GM21515 (cell line): Measurements from ENCODE around the gene DCXR.
A peak's percentile ranks its signal among the peaks of the same experiment; 100 is the strongest.

ENCODE experiments used
- ATAC-seq: cut with Tn5 transposase; IDR thresholded peaks from one replicate; pipeline ENCODE4 v1.9.1; 2021; ENCODE audit not compliant: unreplicated experiment

Gene DCXR

DNA sequence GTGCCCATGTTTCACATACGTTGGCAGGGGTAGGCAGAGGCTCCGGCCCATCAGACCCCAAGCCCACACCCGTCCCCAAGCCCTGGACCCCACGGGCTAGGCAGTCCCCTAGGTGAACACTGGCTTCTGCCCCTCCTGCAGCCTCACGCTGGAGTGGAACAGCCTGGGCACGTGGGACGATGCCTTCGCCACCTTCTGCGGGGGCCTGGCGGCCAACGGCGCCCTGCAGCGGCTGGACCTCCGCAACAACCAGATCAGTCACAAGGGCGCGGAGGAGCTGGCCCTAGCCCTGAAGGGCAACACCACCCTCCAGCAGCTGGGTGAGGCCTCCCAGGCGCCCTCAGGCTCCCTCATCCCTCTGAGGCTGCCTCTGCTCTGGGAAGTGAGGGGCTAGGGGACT is 12.6 kb downstream of the DCXR start:
- no peak for ATAC-seq

DNA sequence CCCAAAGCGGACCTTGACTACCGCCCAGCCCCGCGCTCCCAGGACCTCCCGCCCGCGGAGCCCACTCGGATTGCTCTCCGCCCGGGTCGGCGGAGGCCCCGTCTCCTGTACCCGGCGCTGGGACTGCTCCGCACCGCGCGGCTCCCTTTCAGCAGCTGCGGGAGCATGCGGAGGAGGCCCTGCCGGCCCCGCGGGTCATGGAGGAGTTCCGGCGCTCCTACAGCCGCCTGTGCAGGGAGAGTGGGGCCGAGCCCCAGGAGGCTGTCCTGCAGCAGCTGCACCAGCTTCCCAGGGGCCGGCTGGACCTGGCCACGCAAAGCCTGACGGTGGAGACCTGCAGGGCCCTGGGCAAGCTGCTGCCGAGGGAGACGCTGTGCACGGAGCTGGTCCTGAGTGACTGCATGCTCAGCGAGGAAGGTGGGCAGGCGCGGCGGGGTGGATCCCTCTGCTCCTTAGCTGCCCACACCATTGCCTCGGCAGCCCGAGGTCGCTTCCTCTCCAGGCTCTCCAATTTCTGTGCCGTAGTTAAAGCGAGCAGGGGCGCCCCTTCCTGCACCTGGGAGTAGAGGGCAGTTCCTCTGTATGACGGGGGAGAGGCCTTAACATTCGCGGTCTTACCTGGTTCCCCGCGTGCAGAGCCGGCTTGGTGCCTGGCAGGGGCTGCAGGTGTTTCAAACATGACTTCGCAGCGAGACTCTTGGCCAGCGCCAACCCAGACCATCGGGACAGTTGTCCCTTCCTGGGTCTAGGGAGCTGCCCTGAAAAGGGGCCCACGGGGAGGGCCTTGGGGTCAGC is 13.9 kb downstream of the DCXR start:
- peak; percentile 4 for ATAC-seq

GRCh38 chr17:82022981-82023446 is 14.5 kb downstream of the DCXR start, which contains the start of gene LRRC45:
Gene LRRC45, plus strand, starts transcription at chr17:82023305. Its CDS starts 339 bp downstream, at chr17:82023644.
- peak; percentile 77 for ATAC-seq

GRCh38 chr17:82022310-82022980 is 15.1 kb downstream of the DCXR start, which contains the start of gene CENPX:
Gene CENPX, minus strand, starts transcription at chr17:82022878. Its CDS starts 17 bp downstream, at chr17:82022861.
- ATAC-seq, result peak; percentile 15

DNA sequence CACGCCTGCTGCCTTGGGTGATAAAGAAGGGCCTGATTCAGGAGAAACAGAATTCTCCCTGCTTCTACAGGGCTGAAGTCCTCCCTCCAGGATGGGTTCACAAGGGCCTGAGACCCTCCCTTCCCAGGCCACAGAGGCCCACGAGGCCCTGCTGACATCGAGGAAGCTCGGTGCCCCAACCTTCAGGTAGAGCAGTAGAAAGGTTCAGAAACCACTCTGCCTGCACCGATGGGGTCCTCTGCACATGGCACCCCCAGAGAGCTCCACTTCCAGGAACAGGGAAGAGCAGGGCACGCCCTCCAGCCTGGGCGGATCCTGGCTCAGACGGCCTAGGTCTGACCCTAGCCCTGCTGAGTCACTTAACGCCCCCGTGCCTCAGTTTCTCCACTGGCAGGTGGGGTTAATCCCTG is 15.6 kb downstream of the DCXR start:
- ATAC-seq, result no peak

GRCh38 chr17:82021107-82021899 is 16.2 kb downstream of the DCXR start:
- ATAC-seq, result no peak

GRCh38 chr17:82020572-82021106 is 16.9 kb downstream of the DCXR start:
- ATAC-seq, result no peak

DNA sequence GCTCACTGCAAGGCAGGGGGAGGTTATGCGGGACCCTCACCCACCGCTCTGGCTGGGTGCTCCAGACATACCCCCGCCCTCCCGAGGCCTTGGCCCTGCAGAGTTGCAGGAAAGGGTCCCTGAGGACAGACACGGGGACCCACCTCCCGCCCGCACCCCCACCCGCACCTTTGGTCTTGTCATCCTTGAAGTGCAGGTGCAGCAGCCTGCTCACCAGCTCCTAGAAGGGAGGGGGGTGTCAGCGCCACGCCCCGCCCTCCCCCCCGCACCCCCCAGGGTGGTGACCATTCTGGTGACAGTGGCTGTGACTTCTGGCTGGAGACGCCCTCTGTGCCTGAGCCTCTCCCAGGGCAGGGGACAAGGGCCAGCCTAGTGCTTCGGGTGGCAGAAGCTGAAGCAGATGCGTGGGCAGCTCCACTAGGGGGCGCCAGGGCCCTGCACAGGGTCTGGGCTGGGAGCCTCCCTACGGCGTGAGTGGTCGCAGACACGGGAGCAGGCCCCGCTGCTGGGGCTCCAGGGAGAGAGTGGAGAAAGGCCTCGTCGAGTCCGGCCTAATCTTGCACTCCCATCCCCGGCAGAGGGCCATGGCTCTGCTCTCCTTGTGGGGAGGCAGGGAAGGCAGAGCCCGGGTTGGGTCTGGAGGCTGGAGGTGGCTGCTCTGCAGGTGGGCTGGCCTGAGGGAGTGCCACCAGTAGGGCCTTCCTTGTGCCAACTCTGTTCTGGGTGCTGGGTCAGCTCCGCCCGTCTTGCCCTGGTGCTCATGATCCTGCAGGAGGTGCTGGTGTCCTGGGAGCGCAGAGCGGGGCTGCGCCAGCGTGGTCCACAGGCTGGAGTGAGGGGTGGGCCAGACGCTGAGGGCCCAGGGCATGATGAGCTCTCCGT is 17.6 kb downstream of the DCXR start:
- no peak for ATAC-seq

- ATAC-seq, result no peak
Observed at GRCh38 chr17:82018989-82019689, 18.4 kb downstream of the DCXR start.

GRCh38 chr17:82018152-82018988 is 19.1 kb downstream of the DCXR start:
- no peak for ATAC-seq

DNA sequence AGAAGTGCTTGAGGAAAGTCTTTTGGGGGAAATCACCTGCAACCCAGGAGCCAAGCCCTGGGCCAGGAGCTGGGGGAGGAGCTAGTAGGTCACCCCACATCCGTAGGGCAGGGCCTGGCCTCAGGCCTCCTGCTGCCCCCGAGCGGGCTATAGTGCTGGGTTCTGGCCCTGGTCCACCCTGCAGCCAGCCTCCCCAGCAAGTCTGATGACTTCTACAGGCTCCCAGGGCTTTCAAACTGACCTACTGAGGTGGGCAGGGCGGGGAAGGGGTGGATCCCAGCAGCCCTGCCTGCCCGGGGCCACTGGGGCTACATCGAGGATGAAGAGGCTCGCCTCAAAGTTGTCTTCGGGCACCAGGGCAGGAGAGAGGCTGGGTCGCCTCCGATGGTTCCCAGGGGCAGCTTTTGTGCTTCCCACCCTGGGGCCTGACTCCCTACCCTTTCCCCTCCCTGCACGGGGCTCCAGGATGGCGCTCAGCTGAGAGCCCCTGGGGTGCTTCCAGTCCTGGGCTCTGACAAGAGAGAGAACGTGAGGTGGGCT is 19.8 kb downstream of the DCXR start:
- no peak for ATAC-seq

DNA sequence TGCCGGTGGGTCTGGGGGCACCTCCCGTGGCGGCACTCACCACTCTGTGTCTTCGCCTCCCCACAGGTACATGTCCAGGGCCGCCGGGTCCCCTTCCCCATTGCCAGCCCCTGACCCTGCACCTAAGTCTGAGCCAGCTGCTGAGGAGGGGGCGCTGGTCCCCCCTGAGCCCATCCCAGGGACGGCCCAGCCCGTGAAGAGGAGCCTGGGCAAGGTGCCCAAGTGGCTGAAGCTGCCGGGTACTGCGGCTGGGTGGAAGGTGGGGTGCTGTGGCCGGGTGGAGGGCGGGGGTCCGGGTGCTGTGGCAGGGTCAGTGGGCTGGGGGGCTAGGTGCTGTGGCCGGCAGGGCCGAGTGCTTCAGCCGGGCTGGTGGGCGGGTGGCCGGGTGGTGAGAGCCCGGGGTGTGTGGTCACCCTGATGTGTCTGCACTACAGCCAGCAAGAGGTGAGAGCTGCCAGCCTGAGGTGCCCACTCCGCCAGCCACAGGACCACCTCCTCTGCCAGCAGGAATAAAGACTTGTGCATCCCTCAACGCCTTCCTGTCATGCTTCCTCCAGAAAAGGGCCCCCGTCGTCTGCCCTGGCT is 20.5 kb downstream of the DCXR start:
- no peak for ATAC-seq

DNA sequence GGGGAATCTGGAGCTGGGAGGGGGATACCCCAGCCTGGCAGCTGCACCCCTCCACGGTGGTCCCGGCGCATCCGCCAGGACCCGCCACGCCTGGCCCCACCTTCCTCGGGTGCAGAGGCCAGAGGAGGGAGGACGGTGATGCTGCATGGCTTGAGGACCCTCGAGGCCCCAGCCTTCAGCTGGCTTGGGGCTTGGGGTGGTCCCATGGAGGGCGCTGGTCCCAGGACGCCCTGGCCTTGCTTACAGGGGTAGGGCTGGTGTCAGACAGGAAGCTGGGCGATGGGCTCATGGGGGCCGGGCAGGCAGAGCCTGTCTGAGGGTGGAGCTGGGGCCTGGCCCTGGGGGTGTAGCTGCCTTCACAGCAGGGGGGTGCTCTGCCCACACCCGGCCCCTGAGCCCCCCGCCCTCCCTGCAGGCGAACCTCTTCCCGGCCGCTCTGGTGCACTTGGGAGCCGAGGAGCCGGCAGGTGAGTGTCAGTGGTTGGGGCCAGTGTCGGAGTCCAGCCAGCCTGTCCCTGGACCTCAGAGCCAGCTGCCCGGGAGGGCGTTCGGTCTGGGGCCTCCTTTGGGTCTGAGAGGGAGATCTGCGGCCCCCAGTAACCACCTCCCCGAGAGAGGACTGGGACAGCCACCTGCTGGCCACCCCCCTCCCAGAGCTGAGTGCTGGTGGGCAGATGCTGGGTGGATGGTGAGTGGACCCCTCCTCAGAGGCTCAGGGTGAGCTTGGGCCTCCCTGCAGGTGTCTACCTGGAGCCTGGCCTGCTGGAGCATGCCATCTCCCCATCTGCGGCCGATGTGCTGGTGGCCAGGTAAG is 21.2 kb downstream of the DCXR start:
- ATAC-seq, result no peak

DNA sequence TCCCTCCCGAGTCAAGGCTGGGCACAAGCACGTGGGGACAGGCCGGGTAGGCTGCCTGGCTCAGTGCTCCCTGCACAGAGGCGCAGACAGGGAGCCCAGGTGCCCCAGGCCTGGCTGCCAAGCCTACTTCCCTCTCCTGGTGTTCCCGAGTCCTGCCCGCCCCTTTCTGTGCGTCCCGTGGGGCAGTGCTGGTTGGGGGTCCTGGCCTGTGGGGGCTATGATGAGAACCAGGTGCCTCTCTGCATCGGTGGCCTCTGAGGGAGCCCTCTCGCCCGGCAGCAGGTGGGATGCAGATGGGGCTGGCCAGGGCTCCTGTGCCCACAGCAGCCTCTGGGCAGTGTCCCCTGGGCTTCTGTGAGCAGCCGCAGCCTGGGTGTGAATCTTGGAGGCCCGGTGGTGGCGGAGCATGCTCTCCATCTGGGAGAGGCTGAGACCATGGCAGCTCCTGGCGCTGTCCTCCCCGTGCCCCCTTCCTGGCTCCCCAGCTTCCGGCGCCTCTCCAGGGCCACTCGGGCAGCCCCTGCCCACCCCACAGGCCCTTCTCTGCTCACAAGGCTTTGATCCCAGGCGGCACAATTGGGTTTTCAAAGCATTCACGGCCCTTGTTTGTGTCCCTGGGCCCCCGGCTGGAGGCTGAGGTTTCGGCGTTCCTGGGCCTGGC is 22.1 kb downstream of the DCXR start:
- ATAC-seq, result no peak

DNA sequence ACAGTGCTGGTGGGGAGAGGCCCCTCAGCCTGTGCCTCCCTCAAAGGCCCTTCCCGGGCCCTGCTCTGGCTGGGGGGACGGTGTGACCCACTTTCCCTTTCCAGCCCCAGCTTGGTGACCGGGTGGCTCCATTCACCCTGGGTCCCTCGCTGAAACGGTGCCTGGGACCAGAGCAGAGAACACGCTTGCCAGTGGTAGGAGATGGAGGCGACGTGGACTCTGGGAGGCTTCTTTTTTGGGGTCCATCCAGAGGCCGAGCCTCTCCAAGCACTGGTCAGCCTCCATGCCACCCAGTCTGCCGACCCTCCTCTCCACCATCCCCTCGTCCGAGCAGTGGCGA is 22.6 kb downstream of the DCXR start:
- no peak for ATAC-seq

- no peak for ATAC-seq
Observed at GRCh38 chr17:82014432-82014831, 23.1 kb downstream of the DCXR start.
